HL-60 (cell line): Measurements from ENCODE around the gene GEMIN4.
"Not testable (repeated sequence)": the region's sequence is repeated elsewhere in the genome, so short reads cannot be mapped to it uniquely, and the experiment has no call there.

Experiments
- DNase-seq, 2 experiments: peaks; one replicate each; pipeline ENCODE4 v3.0.0-alpha.2; 2010 to 2020; ENCODE audit warnings: low read depth in 1 of 2, low spot score in 1 of 2
- H3K27ac ChIP-seq: fragments of 250-450 bp; sonication (Bioruptor Pico); replicated peaks from 2 replicates; pipeline ENCODE4 v1.5.1; 2020; ENCODE audit warnings: mild to moderate bottlenecking, moderate library complexity
- H3K27me3 ChIP-seq: fragments of 250-450 bp; sonication (Bioruptor Pico); 2 replicates; pipeline ENCODE4 v1.5.1; 2021; ENCODE audit warnings: mild to moderate bottlenecking, moderate library complexity; ENCODE audit not compliant: insufficient read depth, poor library complexity, severe bottlenecking
- H3K4me3 ChIP-seq: replicated peaks from 2 replicates; pipeline ENCODE4 v1.5.1; 2011; ENCODE audit warnings: mild to moderate bottlenecking, control low read depth, low read length; ENCODE audit not compliant: insufficient read depth
- CTCF ChIP-seq: IDR thresholded peaks from one replicate; pipeline ENCODE4 v1.5.1; 2011; ENCODE audit warnings: low read length, control low read depth, inconsistent platforms; ENCODE audit not compliant: insufficient read depth
- GABPA ChIP-seq: IDR thresholded peaks from 2 replicates; pipeline ENCODE4 v1.6.1; 2012; ENCODE audit warnings: low read depth
- POLR2AphosphoS5 ChIP-seq: IDR thresholded peaks from 2 replicates; pipeline ENCODE4 v1.6.1; 2012; ENCODE audit warnings: low read depth
- REST ChIP-seq: IDR thresholded peaks from 2 replicates; pipeline ENCODE4 v1.6.1; 2012; ENCODE audit warnings: low read depth; ENCODE audit not compliant: insufficient replicate concordance
- SPI1 ChIP-seq: IDR thresholded peaks from 2 replicates; pipeline ENCODE4 v1.6.1; 2012; ENCODE audit warnings: low read depth, mild to moderate bottlenecking, borderline replicate concordance

Gene GEMIN4

GRCh38 chr17:760371-760770, 8.3 kb upstream of the GEMIN4 start:
- H3K4me3 ChIP-seq, result no peak overlapping the region
- TF ChIP-seq CTCF (no peak), SPI1 (no peak), GABPA (no peak), POLR2AphosphoS5 (no peak)
- H3K27me3 ChIP-seq, result no peaks in the 10 kb centered on the region
- no peak overlapping the region for H3K27ac ChIP-seq
- DNase-seq, result no peak

GRCh38 chr17:759964-760363, 7.9 kb upstream of the GEMIN4 start:
- no peak overlapping the region for H3K27ac ChIP-seq
- TF ChIP-seq GABPA (no peak), REST (no peak), CTCF (no peak), POLR2AphosphoS5 (no peak), SPI1 (no peak)
- DNase-seq, result no peak
- no peak overlapping the region for H3K4me3 ChIP-seq
- H3K27me3 ChIP-seq, result no peaks in the 10 kb centered on the region

GRCh38 chr17:756010-756567, 4.0 kb upstream of the GEMIN4 start:
- not testable (repeated sequence) for H3K27me3 ChIP-seq, H3K27ac ChIP-seq, DNase-seq, H3K4me3 ChIP-seq

GRCh38 chr17:755319-755961, 3.4 kb upstream of the GEMIN4 start:
- H3K27me3 ChIP-seq, H3K4me3 ChIP-seq, DNase-seq, H3K27ac ChIP-seq: not testable (repeated sequence)

- no peak for DNase-seq
- no peak overlapping the region for H3K4me3 ChIP-seq
- no peaks in the 10 kb centered on the region for H3K27me3 ChIP-seq
- no peak overlapping the region for H3K27ac ChIP-seq
- TF ChIP-seq REST (no peak), GABPA (no peak), CTCF (no peak), SPI1 (no peak), POLR2AphosphoS5 (no peak)
Measured at GRCh38 chr17:753418-753817, 1.4 kb upstream of the GEMIN4 start.
